ENCODE measurements around the gene MCUB. TPM values are rescaled to one million over a fixed set of nuclear protein-coding genes. Genes with fewer than 3 reads are reported as not detected.

Gene MCUB
- total RNA-seq, 1 experiment from 2014 or later = 14.8 TPM

GRCh38 chr4:109649872-109650271 lies 89.8 kb downstream of the MCUB start:
- Histone ChIP-seq H3T11ph (ENCODE audit: low read length) (no peak overlapping the region), H3K79me1 (ENCODE audit: insufficient read depth, low read depth, low read length, poor library complexity, severe bottlenecking) (no peaks in the 10 kb centered on the region), H3K9me3 (ENCODE audit: control insufficient read depth, low read depth, low read length) (no peaks in the 10 kb centered on the region), H2AK5ac (ENCODE audit: insufficient read length, low read length) (no peak overlapping the region), H4K5ac (ENCODE audit: insufficient read length, low read depth, low read length) (no peak overlapping the region), H3K56ac (ENCODE audit: insufficient read length, low read depth, low read length) (no peak overlapping the region), H4K91ac (ENCODE audit: insufficient read length, low read depth, low read length) (no peak overlapping the region), H2BK20ac (ENCODE audit: low read depth, low read length, poor library complexity, severe bottlenecking) (no peak overlapping the region), H3K27ac (ENCODE audit: insufficient read length, low read depth, low read length) (no peak overlapping the region), H3K23me2 (ENCODE audit: insufficient read length, low read depth, low read length, poor library complexity, severe bottlenecking) (no peaks in the 10 kb centered on the region), H4K20me1 (ENCODE audit: control insufficient read depth, insufficient read depth, insufficient read length) (no peaks in the 10 kb centered on the region), H3K14ac (ENCODE audit: insufficient read depth, low read length) (no peak overlapping the region), H3K27me3 (ENCODE audit: insufficient read depth, low read length) (no peaks in the 10 kb centered on the region), H3K9ac (ENCODE audit: extremely low read depth, insufficient read length, low read length) (no peak overlapping the region), H3K18ac (ENCODE audit: insufficient read length, low read depth, low read length) (no peak overlapping the region), H3K4me2 (ENCODE audit: insufficient read depth, insufficient read length, low read length) (no peak overlapping the region), H4K8ac (replicated peaks; ENCODE audit: insufficient read length, low read depth, low read length) (no peak overlapping the region), H3K4me1 (ENCODE audit: insufficient read depth, low read length) (no peaks in the 10 kb centered on the region), H2BK5ac (ENCODE audit: insufficient read length, low read length) (no peak overlapping the region), H2BK12ac (ENCODE audit: insufficient read length, low read depth, low read length) (no peak overlapping the region), H2AFZ (ENCODE audit: low read length) (no peak overlapping the region), H2BK15ac (ENCODE audit: low read depth, low read length) (no peak overlapping the region), H3K4ac (ENCODE audit: low read depth, low read length) (no peak overlapping the region), H3K23ac (ENCODE audit: insufficient read length, low read depth, low read length) (no peak overlapping the region), H3K79me2 (ENCODE audit: insufficient read depth, low read length) (no peaks in the 10 kb centered on the region), H2BK120ac (ENCODE audit: low read depth, low read length, poor library complexity, severe bottlenecking) (no peak overlapping the region)
- Mint-ChIP-seq H3K4me1 (no peaks in the 10 kb centered on the region), H3K36me3 (ENCODE audit: insufficient read depth in 1 of 3, low read depth in 3 of 3) (peaks cover 0 to 5% (median 0%) of the 10 kb centered on the region in 3 experiments; a peak in 3 of 7 replicates), H3K27ac (no peak overlapping the region), H3K9me3 (peaks cover 3 to 5% of the 10 kb centered on the region in 2 experiments; a peak in 3 of 5 replicates), H3K27me3 (ENCODE audit: low read depth) (no peaks in the 10 kb centered on the region), H3K4me3 (no peak overlapping the region)
- WGBS (ENCODE audit: extremely low coverage, insufficient read length, low lambda C conversion rate) = no CpG with 5 or more reads among the region's 1 CpG
- no peak for DNase-seq
- no peak for TF ChIP-seq CTCF (conservative IDR thresholded peaks at IDR 0.05)

Measured in H9 (cell line).